H1 (cell line): ENCODE data around the gene DRC3. TPM values are rescaled to one million over a fixed set of nuclear protein-coding genes. Genes with fewer than 3 reads are reported as not detected.

ENCODE experiments used
- CTCF ChIA-PET: fragments of 300-600 bp; sonication (Branson Sonifier 250); formaldehyde crosslinking; loops from one replicate; lab custom pipeline; 2021; ENCODE audit not compliant: partially characterized antibody; lab: Charles Lee
- POLR2A ChIA-PET: fragments of 300-600 bp; sonication (Branson Sonifier 250); formaldehyde crosslinking; loops from one replicate; lab custom pipeline; 2021; ENCODE audit warnings: inconsistent platforms; ENCODE audit not compliant: partially characterized antibody; lab: Charles Lee
- DNase-seq, 2 experiments: peaks; one replicate each; pipeline versions ENCODE4 v3.0.0 to v3.0.0-alpha.2; 2010 to 2022; ENCODE audit warnings: low spot score in 2 of 2, low read depth in 1 of 2, mixed read lengths in 1 of 2
- FAIRE-seq: peaks from 2 replicates; lab custom pipeline; 2011; peaks lifted over from hg19 to GRCh38; lab: Jason Lieb, UNC
- H2AFZ ChIP-seq: 2 replicates; pipeline ENCODE4 v1.8.1; 2012; ENCODE audit warnings: low read length, inconsistent platforms
- H2AK5ac ChIP-seq: 2 replicates; pipeline ENCODE4 v1.6.1; 2013; ENCODE audit warnings: low read depth, low read length
- H2BK120ac ChIP-seq: replicated peaks from 2 replicates; pipeline ENCODE3; 2013; ENCODE audit warnings: low read depth, low read length, inconsistent platforms
- H2BK12ac ChIP-seq: 2 replicates; pipeline ENCODE4 v1.6.1; 2013; ENCODE audit warnings: low read depth, low read length
- H2BK15ac ChIP-seq: 2 replicates; pipeline ENCODE4 v1.6.1; 2013; ENCODE audit warnings: low read length
- H2BK20ac ChIP-seq: 2 replicates; pipeline ENCODE4 v1.6.1; 2013; ENCODE audit warnings: low read length
- H2BK5ac ChIP-seq: 2 replicates; pipeline ENCODE4 v1.6.1; 2013; ENCODE audit warnings: low read depth, low read length
- H3K14ac ChIP-seq: 2 replicates; pipeline ENCODE4 v1.6.1; 2013; ENCODE audit warnings: inconsistent platforms; ENCODE audit not compliant: insufficient read length
- H3K18ac ChIP-seq: 2 replicates; pipeline ENCODE4 v1.6.1; 2013; ENCODE audit warnings: low read length; ENCODE audit errors: extremely low read depth
- H3K23ac ChIP-seq: 2 replicates; pipeline ENCODE4 v1.6.1; 2013; ENCODE audit warnings: inconsistent platforms; ENCODE audit not compliant: insufficient read length
- H3K23me2 ChIP-seq: 2 replicates; pipeline ENCODE4 v1.6.1; 2013; ENCODE audit warnings: low read depth, low read length
- H3K27ac ChIP-seq: 2 replicates; pipeline ENCODE4 v1.6.1; 2011; ENCODE audit warnings: low read depth, low read length, inconsistent platforms
- H3K27me3 ChIP-seq, 4 experiments: replicated peaks in 1 of 4; 1 replicate in 1 of 4; 2 replicates in 3 of 4; pipeline versions ENCODE4 v1.6.1 to v1.8.1; 2011 to 2013; ENCODE audit warnings: low read length in 3 of 4, mild to moderate bottlenecking in 3 of 4, inconsistent platforms in 2 of 4, mixed read lengths in 2 of 4, moderate library complexity in 1 of 4; ENCODE audit not compliant: control insufficient read depth in 3 of 4, insufficient read depth in 3 of 4; ENCODE audit errors: extremely low read depth in 1 of 4
- H3K36me3 ChIP-seq, 4 experiments: 2 replicates each; pipeline versions ENCODE4 v1.6.1 to v1.8.1; 2011 to 2013; ENCODE audit warnings: mild to moderate bottlenecking in 4 of 4, low read length in 3 of 4, moderate library complexity in 2 of 4, control low read depth in 1 of 4, inconsistent platforms in 1 of 4; ENCODE audit not compliant: insufficient read depth in 4 of 4, control insufficient read depth in 2 of 4
- H3K4ac ChIP-seq: replicated peaks from 2 replicates; pipeline ENCODE3; 2013; ENCODE audit warnings: low read length, low read depth, mixed read lengths, inconsistent platforms; ENCODE audit not compliant: insufficient read length
- H3K4me1 ChIP-seq, 4 experiments: replicated peaks in 1 of 4; 1 replicate in 1 of 4; 2 replicates in 3 of 4; pipeline versions ENCODE4 v1.6.1 to v1.8.1; 2011 to 2013; ENCODE audit warnings: low read length in 3 of 4, inconsistent platforms in 2 of 4, mixed read lengths in 1 of 4; ENCODE audit not compliant: insufficient read depth in 4 of 4, control insufficient read depth in 3 of 4
- H3K4me2 ChIP-seq, 2 experiments: 2 replicates each; pipeline versions ENCODE4 v1.6.1 to v1.8.1; 2011 to 2013; ENCODE audit warnings: low read depth in 2 of 2, low read length in 2 of 2, control low read depth in 1 of 2, inconsistent platforms in 1 of 2, mild to moderate bottlenecking in 1 of 2; ENCODE audit not compliant: insufficient read depth in 1 of 2
- H3K4me3 ChIP-seq, 4 experiments: fragments of 200-600, 300-600 bp in 1 of 4; sonication (generic), shearing (Covaris generic), sonication (Bioruptor Twin) in 1 of 4; 2 replicates each; pipeline versions ENCODE4 v1.5.1 to v1.8.1; 2011 to 2016; ENCODE audit warnings: low read length in 4 of 4, low read depth in 3 of 4, control low read depth in 2 of 4, inconsistent platforms in 2 of 4, mild to moderate bottlenecking in 2 of 4, mixed read lengths in 1 of 4, moderate library complexity in 1 of 4; ENCODE audit not compliant: insufficient read depth in 2 of 4; ENCODE audit errors: extremely low read depth in 1 of 4
- H3K56ac ChIP-seq: replicated peaks from 2 replicates; pipeline ENCODE3; 2013; ENCODE audit warnings: low read depth, mild to moderate bottlenecking, mixed read lengths, low read length, inconsistent platforms; ENCODE audit not compliant: insufficient read length
- H3K79me1 ChIP-seq: 2 replicates; pipeline ENCODE4 v1.6.1; 2013; ENCODE audit warnings: low read depth, low read length, control low read depth
- H3K79me2 ChIP-seq, 2 experiments: 2 replicates each; pipeline versions ENCODE4 v1.6.1 to v1.8.1; 2012 to 2013; ENCODE audit warnings: low read length in 2 of 2, mild to moderate bottlenecking in 2 of 2, inconsistent platforms in 1 of 2; ENCODE audit not compliant: insufficient read depth in 2 of 2, control insufficient read depth in 1 of 2
- H3K9ac ChIP-seq, 4 experiments: replicated peaks in 1 of 4; 1 replicate in 1 of 4; 2 replicates in 3 of 4; pipeline versions ENCODE4 v1.6.1 to v1.8.1; 2011 to 2013; ENCODE audit warnings: low read depth in 3 of 4, low read length in 3 of 4, control low read depth in 2 of 4, mild to moderate bottlenecking in 2 of 4, moderate library complexity in 2 of 4, inconsistent platforms in 1 of 4; ENCODE audit errors: extremely low read depth in 1 of 4
- H3K9me3 ChIP-seq, 2 experiments: 2 replicates each; pipeline versions ENCODE4 v1.6.1 to v1.8.1; 2012 to 2013; ENCODE audit warnings: mild to moderate bottlenecking in 2 of 2, moderate library complexity in 2 of 2, control low read depth in 1 of 2, inconsistent platforms in 1 of 2, low read depth in 1 of 2, low read length in 1 of 2, mixed read lengths in 1 of 2; ENCODE audit not compliant: insufficient read depth in 2 of 2
- H4K20me1 ChIP-seq, 2 experiments: replicated peaks in 1 of 2; 2 replicates each; pipeline versions ENCODE3 to v1.8.1; 2011 to 2013; ENCODE audit warnings: inconsistent platforms in 2 of 2, low read length in 2 of 2, mild to moderate bottlenecking in 1 of 2; ENCODE audit not compliant: insufficient read depth in 2 of 2, control insufficient read depth in 1 of 2
- H4K5ac ChIP-seq: 2 replicates; pipeline ENCODE4 v1.6.1; 2013; ENCODE audit warnings: low read length, low read depth, mixed read lengths, inconsistent platforms; ENCODE audit not compliant: insufficient read length
- H4K8ac ChIP-seq: 2 replicates; pipeline ENCODE4 v1.8.0; 2013; ENCODE audit warnings: mild to moderate bottlenecking, moderate library complexity, low read length, inconsistent platforms; ENCODE audit not compliant: insufficient read depth; ENCODE audit errors: extremely low read depth
- H4K91ac ChIP-seq: replicated peaks from 2 replicates; pipeline ENCODE3; 2013; ENCODE audit warnings: low read length, mixed read lengths, inconsistent platforms; ENCODE audit not compliant: insufficient read length
- BCL11A ChIP-seq, 2 experiments: IDR thresholded peaks; one replicate each; pipeline ENCODE4 v1.6.1; 2011; ENCODE audit warnings: low read depth in 2 of 2, low read length in 2 of 2, mild to moderate bottlenecking in 2 of 2
- CBX5 ChIP-seq: fragments of 300-800, 300-1000 bp; sonication (generic); IDR thresholded peaks from 2 replicates; pipeline ENCODE4 v1.7.1; 2016; ENCODE audit warnings: antibody characterized with exemption, low read length, low read depth
- CEBPB ChIP-seq: IDR thresholded peaks from 2 replicates; pipeline ENCODE4 v1.6.1; 2012; ENCODE audit warnings: low read depth, low read length
- E2F6 ChIP-seq: IDR thresholded peaks from 2 replicates; pipeline ENCODE4 v1.6.1; 2012; ENCODE audit warnings: inconsistent platforms
- EZH2 ChIP-seq: fragments of 200-600 bp; sonication (generic); IDR thresholded peaks from 2 replicates; pipeline ENCODE4 v1.7.1; 2012; ENCODE audit warnings: low read depth, mild to moderate bottlenecking, moderate library complexity, low read length, inconsistent platforms; ENCODE audit not compliant: severe bottlenecking
- JUN ChIP-seq: IDR thresholded peaks from 2 replicates; pipeline ENCODE4 v1.6.1; 2011; ENCODE audit warnings: low read depth, mild to moderate bottlenecking, improper control_type of control experiment, low read length
- POLR2AphosphoS5 ChIP-seq: IDR thresholded peaks from 2 replicates; pipeline ENCODE4 v1.6.1; 2011; ENCODE audit warnings: low read depth, low read length
- RNF2 ChIP-seq: fragments of 200-900, 300-1000 bp; sonication (generic); IDR thresholded peaks from 2 replicates; pipeline ENCODE4 v1.7.1; 2016; ENCODE audit warnings: borderline replicate concordance, low read depth, mild to moderate bottlenecking, antibody characterized with exemption, low read length; ENCODE audit not compliant: poor library complexity, severe bottlenecking; ENCODE audit errors: missing control alignments
- SP1 ChIP-seq: IDR thresholded peaks from 2 replicates; pipeline ENCODE4 v1.6.1; 2011; ENCODE audit warnings: low read depth, low read length
- TBP ChIP-seq: IDR thresholded peaks from 2 replicates; pipeline ENCODE4 v1.6.1; 2011; ENCODE audit warnings: low read depth, low read length, improper control_type of control experiment
- ZNF274 ChIP-seq: IDR thresholded peaks from 2 replicates; pipeline ENCODE4 v1.7.0; 2012; ENCODE audit warnings: low read length, borderline replicate concordance; ENCODE audit errors: extremely low read depth
- WGBS, 2 experiments: shearing (Covaris generic) in 1 of 2; methylation state at CpG; one replicate each; pipeline versions ENCODE4 v1.1.6 to v1.1.7; 2013 to 2015; ENCODE audit warnings: low lambda C conversion rate in 2 of 2, mixed read lengths in 2 of 2, inconsistent platforms in 1 of 2, low coverage in 1 of 2, missing lambda C conversion rate in 1 of 2; ENCODE audit not compliant: insufficient replicate concordance in 2 of 2, insufficient coverage in 1 of 2, insufficient read length in 1 of 2; ENCODE audit errors: extremely low coverage in 1 of 2, missing lambda C conversion rate in 1 of 2; 5-methylcytosine and 5-hydroxymethylcytosine counted together
- polyA plus RNA-seq, 7 experiments: library from polyadenylated mRNA; depleted of rRNA in 3 of 7; stranded (reverse) in 5 of 7; unstranded in 2 of 7; fragments of >200 nt in 5 of 7; fragments of 200-250 nt in 2 of 7; gene quantifications; 1 replicate in 5 of 7; 2 replicates in 1 of 7; 4 replicates in 1 of 7; pipeline versions ENCODE4 v1.2.1 to v1.2.3, GENCODE V29; 2011 to 2013; ENCODE audit warnings: missing spikeins in 2 of 7, mixed read lengths in 2 of 7
- total RNA-seq: library from RNA; stranded (reverse); fragmentation: NEBNext Ultra II Directional; extraction: Animal tissue kit (Norgen Biotek cat#: 25700); gene quantifications from 2 replicates; pipeline ENCODE4 v1.2.1, GENCODE V29; 2021
- TF ChIP-seq, protein P1 (sequence below): IDR thresholded peaks from 2 replicates; pipeline ENCODE4 v1.6.1; 2012; ENCODE audit warnings: low read length, inconsistent platforms

The DRC3 gene
- total and polyA plus RNA-seq, 2 of the 8 experiments (the other 6 are each of a cell fraction or from before 2014, with no cell fraction given) = 0.59 TPM; not detected in 1

- CTCF ChIA-PET = interaction anchor here (1.2 kb wide), 1 partner anchor 11 kb away, joined by 3 read pairs; no protein-coding TSS in a partner anchor
- TF ChIP-seq, protein P1, sequence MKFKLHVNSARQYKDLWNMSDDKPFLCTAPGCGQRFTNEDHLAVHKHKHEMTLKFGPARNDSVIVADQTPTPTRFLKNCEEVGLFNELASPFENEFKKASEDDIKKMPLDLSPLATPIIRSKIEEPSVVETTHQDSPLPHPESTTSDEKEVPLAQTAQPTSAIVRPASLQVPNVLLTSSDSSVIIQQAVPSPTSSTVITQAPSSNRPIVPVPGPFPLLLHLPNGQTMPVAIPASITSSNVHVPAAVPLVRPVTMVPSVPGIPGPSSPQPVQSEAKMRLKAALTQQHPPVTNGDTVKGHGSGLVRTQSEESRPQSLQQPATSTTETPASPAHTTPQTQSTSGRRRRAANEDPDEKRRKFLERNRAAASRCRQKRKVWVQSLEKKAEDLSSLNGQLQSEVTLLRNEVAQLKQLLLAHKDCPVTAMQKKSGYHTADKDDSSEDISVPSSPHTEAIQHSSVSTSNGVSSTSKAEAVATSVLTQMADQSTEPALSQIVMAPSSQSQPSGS = no peak
- no peak for TF ChIP-seq EZH2
- no peak for TF ChIP-seq TBP
- TF ChIP-seq E2F6 = no peak
- no peak for TF ChIP-seq RNF2
- TF ChIP-seq ZNF274 = no peak
- TF ChIP-seq POLR2AphosphoS5 = no peak
- TF ChIP-seq BCL11A (IDR thresholded peaks at IDR 0.05; ENCODE audit: low read depth in 2 of 2, low read length in 2 of 2) = no peak
- no peak for TF ChIP-seq CBX5
- no peak for TF ChIP-seq JUN
- TF ChIP-seq CEBPB = no peak
- no peak for TF ChIP-seq SP1
Measured at GRCh38 chr17:18015593-18015992, 42.9 kb downstream of the DRC3 start.

More at GRCh38 chr17:18015593-18015992, 42.9 kb downstream of the DRC3 start:
- H2BK120ac ChIP-seq = no peak overlapping the region
- no peak overlapping the region for H3K56ac ChIP-seq
- no peak overlapping the region for H2BK5ac ChIP-seq
- no peaks in the 10 kb centered on the region for H3K23me2 ChIP-seq
- H3K4me3 ChIP-seq = no peak overlapping the region
- no peak overlapping the region for H4K8ac ChIP-seq
- no peak overlapping the region for H2AFZ ChIP-seq
- no peaks in the 10 kb centered on the region; a peak in 1 of 8 replicates for H3K36me3 ChIP-seq
- H3K4me2 ChIP-seq = no peak overlapping the region
- H2BK12ac ChIP-seq = no peak overlapping the region
- H3K79me2 ChIP-seq = no peaks in the 10 kb centered on the region
- H3K79me1 ChIP-seq = 0 out of 2 replicates have a peak, but pooled peaks cover 2% of the 10 kb centered on the region
- H3K9me3 ChIP-seq = no peaks in the 10 kb centered on the region
- H3K27ac ChIP-seq = no peak overlapping the region
- no peak overlapping the region for H3K9ac ChIP-seq
- H4K5ac ChIP-seq = no peak overlapping the region
- POLR2A ChIA-PET = interaction anchor here (3.6 kb wide), 1 partner anchor 8 kb away, joined by 16 read pairs; no protein-coding TSS in a partner anchor
- H3K14ac ChIP-seq = no peak overlapping the region
- H2AK5ac ChIP-seq = no peak overlapping the region
- H3K27me3 ChIP-seq = no peaks in the 10 kb centered on the region
- H3K4me1 ChIP-seq = no peaks in the 10 kb centered on the region
- H2BK20ac ChIP-seq = no peak overlapping the region
- H3K4ac ChIP-seq = no peak overlapping the region
- DNase-seq (no peak), FAIRE-seq (no peak)
- no peak overlapping the region for H3K23ac ChIP-seq
- WGBS, 2 experiments = 99% methylated on average over 5 of the region's 5 CpGs; no CpG with 5 or more reads in 1 of the 2 experiments
- no peak overlapping the region for H2BK15ac ChIP-seq
- H4K20me1 ChIP-seq = peaks cover 0 to 2% of the 10 kb centered on the region in 2 experiments
- H3K18ac ChIP-seq = no peak overlapping the region
- no peak overlapping the region for H4K91ac ChIP-seq
